ENCODE results near the gene AGPAT4. TPM values are rescaled to one million over a fixed set of nuclear protein-coding genes. Genes with fewer than 3 reads are reported as not detected.

AGPAT4 gene
- total RNA-seq, 1 experiment from 2014 or later: 22.0 TPM

GRCh38 chr6:161105408-161105807 is 168.5 kb downstream of the AGPAT4 start:
- H3K36me3 Mint-ChIP-seq (ENCODE audit: insufficient read depth in 1 of 3, low read depth in 3 of 3): peaks cover 30 to 78% (median 60%) of the 10 kb centered on the region in 3 experiments
- no peaks in the 10 kb centered on the region for H3K9me3 ChIP-seq (ENCODE audit: control insufficient read depth, low read depth, low read length)
- H3K23ac ChIP-seq (ENCODE audit: insufficient read length, low read depth, low read length): no peak overlapping the region
- no peak for TF ChIP-seq CTCF (conservative IDR thresholded peaks at IDR 0.05)
- no peak overlapping the region for H3K4ac ChIP-seq (ENCODE audit: low read depth, low read length)
- H4K91ac ChIP-seq (ENCODE audit: insufficient read length, low read depth, low read length): no peak overlapping the region
- no peaks in the 10 kb centered on the region for H3K79me2 ChIP-seq (ENCODE audit: insufficient read depth, low read length)
- no peak for DNase-seq
- H4K20me1 ChIP-seq (ENCODE audit: control insufficient read depth, insufficient read depth, insufficient read length): no peaks in the 10 kb centered on the region
- H3K23me2 ChIP-seq (ENCODE audit: insufficient read length, low read depth, low read length, poor library complexity, severe bottlenecking): no peaks in the 10 kb centered on the region
- no peaks in the 10 kb centered on the region for H3K9me3 Mint-ChIP-seq
- H3K79me1 ChIP-seq (ENCODE audit: insufficient read depth, low read depth, low read length, poor library complexity, severe bottlenecking): no peaks in the 10 kb centered on the region
- no peak overlapping the region for H2AFZ ChIP-seq (ENCODE audit: low read length)
- no peak overlapping the region for H3K4me3 Mint-ChIP-seq
- H3K27me3 ChIP-seq (ENCODE audit: insufficient read depth, low read length): no peaks in the 10 kb centered on the region
- no peaks in the 10 kb centered on the region for H3K27me3 Mint-ChIP-seq (ENCODE audit: low read depth)
- H3T11ph ChIP-seq (ENCODE audit: low read length): no peak overlapping the region
- H4K8ac ChIP-seq (replicated peaks; ENCODE audit: insufficient read length, low read depth, low read length): no peak overlapping the region
- H2BK5ac ChIP-seq (ENCODE audit: insufficient read length, low read length): no peak overlapping the region
- WGBS (ENCODE audit: extremely low coverage, insufficient read length, low lambda C conversion rate): no CpG with 5 or more reads among the region's 2 CpGs
- no peak overlapping the region for H2AK5ac ChIP-seq (ENCODE audit: insufficient read length, low read length)
- H4K5ac ChIP-seq (ENCODE audit: insufficient read length, low read depth, low read length): no peak overlapping the region
- no peak overlapping the region for H2BK15ac ChIP-seq (ENCODE audit: low read depth, low read length)
- no peaks in the 10 kb centered on the region for H3K4me1 ChIP-seq (ENCODE audit: insufficient read depth, low read length)
- no peak overlapping the region for H3K27ac Mint-ChIP-seq
- no peak overlapping the region for H3K27ac ChIP-seq (ENCODE audit: insufficient read length, low read depth, low read length)
- H3K14ac ChIP-seq (ENCODE audit: insufficient read depth, low read length): no peak overlapping the region
- no peak overlapping the region for H3K9ac ChIP-seq (ENCODE audit: extremely low read depth, insufficient read length, low read length)
- no peak overlapping the region for H3K18ac ChIP-seq (ENCODE audit: insufficient read length, low read depth, low read length)
- no peak overlapping the region for H3K4me2 ChIP-seq (ENCODE audit: insufficient read depth, insufficient read length, low read length)
- no peak overlapping the region for H3K56ac ChIP-seq (ENCODE audit: insufficient read length, low read depth, low read length)
- no peak overlapping the region for H2BK20ac ChIP-seq (ENCODE audit: low read depth, low read length, poor library complexity, severe bottlenecking)
- H2BK12ac ChIP-seq (ENCODE audit: insufficient read length, low read depth, low read length): no peak overlapping the region
- H3K4me1 Mint-ChIP-seq: no peaks in the 10 kb centered on the region
- H2BK120ac ChIP-seq (ENCODE audit: low read depth, low read length, poor library complexity, severe bottlenecking): no peak overlapping the region
